Tibial nerve (tissue), 4 donors: ENCODE results near the gene TUBB2B.

Experiments used
- CTCF ChIP-seq, 5 experiments: fragments of 200-600 bp in 3 of 5; fragments of 450-650 bp in 2 of 5; sonication (generic) in 3 of 5; IDR thresholded peaks; one replicate each; pipeline ENCODE4 v1.5.1; 2016 to 2019; ENCODE audit warnings: antibody characterized with exemption in 5 of 5, mild to moderate bottlenecking in 3 of 5, moderate library complexity in 2 of 5
- EP300 ChIP-seq, 2 donors: sonication (generic); formaldehyde crosslinking; IDR thresholded peaks; one replicate each; pipeline ENCODE4 v1.6.1; 2017; ENCODE audit warnings: antibody characterized with exemption in 2 of 2, mild to moderate bottlenecking in 1 of 2
- POLR2A ChIP-seq, 2 donors: fragments of 450-650 bp; IDR thresholded peaks; one replicate each; pipeline ENCODE4 v1.6.1; 2017; ENCODE audit warnings: antibody characterized with exemption in 2 of 2, mild to moderate bottlenecking in 2 of 2, moderate library complexity in 2 of 2

- TF ChIP-seq CTCF (IDR thresholded peaks at IDR 0.05) (no peak), EP300 (IDR thresholded peaks at IDR 0.05) (no peak), POLR2A (IDR thresholded peaks at IDR 0.05) (no peak)
These were observed 39.7 kb upstream of the TUBB2B start for GRCh38 chr6:3267162-3267561.
